WTC11 (cell line): ENCODE results near the gene SMPD2. TPM values are rescaled to one million over a fixed set of nuclear protein-coding genes. Genes with fewer than 3 reads are reported as not detected.
A peak's percentile ranks its signal among the peaks of the same experiment; 100 is the strongest.

Source experiments
- ATAC-seq: fragments of 200-7000 bp; cut with Tn5 transposase; 2 replicates; pipeline ENCODE4 v1.10.0; 2021; ENCODE audit warnings: mild to moderate bottlenecking, moderate library complexity
- CTCF ChIA-PET: fragments of 300-600 bp; sonication (Branson Sonifier 250); formaldehyde crosslinking; loops from one replicate; lab custom pipeline; 2021; ENCODE audit warnings: antibody characterized with exemption; lab: Charles Lee
- POLR2A ChIA-PET: fragments of 350-600 bp; sonication (Branson Sonifier 250); formaldehyde crosslinking; loops from one replicate; lab custom pipeline; 2021; ENCODE audit warnings: antibody characterized with exemption; lab: Charles Lee
- DNase-seq: peaks from one replicate; pipeline ENCODE4 v3.0.0; 2021; ENCODE audit warnings: low spot score
- H3K27ac Mint-ChIP-seq: 2 replicates; pipeline ENCODE4 v1.8.0; 2021; ENCODE audit warnings: mixed read lengths
- H3K27me3 Mint-ChIP-seq: 2 replicates; pipeline ENCODE4 v1.8.0; 2021; ENCODE audit warnings: low read depth, mild to moderate bottlenecking, moderate library complexity, mixed read lengths
- H3K36me3 Mint-ChIP-seq: 2 replicates; pipeline ENCODE4 v1.8.0; 2021; ENCODE audit warnings: mixed read lengths
- H3K4me1 Mint-ChIP-seq: 2 replicates; pipeline ENCODE4 v1.8.0; 2022; ENCODE audit warnings: mixed read lengths
- H3K4me3 Mint-ChIP-seq: 2 replicates; pipeline ENCODE4 v1.8.0; 2021; ENCODE audit warnings: mild to moderate bottlenecking, moderate library complexity, mixed read lengths
- H3K9me3 Mint-ChIP-seq: 2 replicates; pipeline ENCODE4 v1.8.0; 2021; ENCODE audit warnings: mixed read lengths
- ATF1 ChIP-seq: sonication (generic); formaldehyde crosslinking; IDR thresholded peaks from 2 replicates; pipeline ENCODE4 v1.8.1; 2023; ENCODE audit warnings: mild to moderate bottlenecking, moderate library complexity, missing genetic modification reagents
- ESRRA ChIP-seq: sonication (generic); formaldehyde crosslinking; IDR thresholded peaks from 2 replicates; pipeline ENCODE4 v1.8.1; 2022; ENCODE audit warnings: mild to moderate bottlenecking, missing genetic modification reagents, borderline replicate concordance
- FOXJ3 ChIP-seq: sonication (generic); formaldehyde crosslinking; IDR thresholded peaks from 2 replicates; pipeline ENCODE4 v1.9.0; 2021; ENCODE audit warnings: missing genetic modification reagents, mild to moderate bottlenecking, borderline replicate concordance
- GABPB1 ChIP-seq: sonication (generic); formaldehyde crosslinking; IDR thresholded peaks from 2 replicates; pipeline ENCODE4 v1.8.1; 2023; ENCODE audit warnings: mild to moderate bottlenecking, missing genetic modification reagents
- GRHL2 ChIP-seq: fragments of 250-450 bp; sonication (Bioruptor Pico); IDR thresholded peaks from 2 replicates; pipeline ENCODE4 v1.8.0; 2022; ENCODE audit warnings: mild to moderate bottlenecking, moderate library complexity; ENCODE audit not compliant: insufficient replicate concordance, severe bottlenecking
- JAZF1 ChIP-seq: fragments of 250-450 bp; sonication (Bioruptor Pico); IDR thresholded peaks from 2 replicates; pipeline ENCODE4 v1.9.0; 2021; ENCODE audit warnings: moderate library complexity, mild to moderate bottlenecking, inconsistent platforms
- RELA ChIP-seq: sonication (generic); formaldehyde crosslinking; IDR thresholded peaks from 2 replicates; pipeline ENCODE4 v1.8.1; 2022; ENCODE audit warnings: missing genetic modification reagents, mild to moderate bottlenecking, borderline replicate concordance
- RORB ChIP-seq: fragments of 250-450 bp; sonication (Bioruptor Pico); IDR thresholded peaks from 2 replicates; pipeline ENCODE4 v1.9.0; 2021; ENCODE audit warnings: mild to moderate bottlenecking
- SMAD4 ChIP-seq: sonication (generic); formaldehyde crosslinking; IDR thresholded peaks from 2 replicates; pipeline ENCODE4 v1.8.0; 2022; ENCODE audit warnings: mild to moderate bottlenecking, missing genetic modification reagents
- ZNF121 ChIP-seq: sonication (generic); formaldehyde crosslinking; IDR thresholded peaks from 2 replicates; pipeline ENCODE4 v1.8.0; 2023; ENCODE audit warnings: missing genetic modification reagents
- ZNF263 ChIP-seq: sonication (generic); formaldehyde crosslinking; IDR thresholded peaks from 2 replicates; pipeline ENCODE4 v1.8.1; 2022; ENCODE audit warnings: low read depth, mild to moderate bottlenecking, moderate library complexity, missing genetic modification reagents
- ZNF317 ChIP-seq: sonication (generic); formaldehyde crosslinking; IDR thresholded peaks from 2 replicates; pipeline ENCODE4 v1.8.1; 2023; ENCODE audit warnings: low read depth, mild to moderate bottlenecking, moderate library complexity, missing genetic modification reagents, borderline replicate concordance
- ZNF416 ChIP-seq: fragments of 250-450 bp; sonication (Bioruptor Pico); IDR thresholded peaks from 2 replicates; pipeline ENCODE4 v1.9.0; 2021; ENCODE audit warnings: mild to moderate bottlenecking, inconsistent platforms
- total RNA-seq: library from RNA; stranded (reverse); gene quantifications from 3 replicates; pipeline ENCODE4 v1.2.3, GENCODE V29; 2021
- TF ChIP-seq, protein P1 (sequence below): fragments of 200-600 bp; IDR thresholded peaks from 2 replicates; pipeline ENCODE4 v1.8.0; 2022; ENCODE audit warnings: antibody characterized with exemption
- TF ChIP-seq, protein P2 (sequence below): sonication (generic); formaldehyde crosslinking; conservative IDR thresholded peaks from 2 replicates; pipeline ENCODE4 v1.8.1; 2022; ENCODE audit warnings: mild to moderate bottlenecking, missing genetic modification reagents
- TF ChIP-seq, protein P3 (sequence below): sonication (generic); formaldehyde crosslinking; IDR thresholded peaks from 2 replicates; pipeline ENCODE4 v1.8.1; 2022; ENCODE audit warnings: missing genetic modification reagents, borderline replicate concordance
- TF ChIP-seq, protein P4 (sequence below): sonication (generic); formaldehyde crosslinking; IDR thresholded peaks from 2 replicates; pipeline ENCODE4 v1.8.1; 2022; ENCODE audit warnings: mild to moderate bottlenecking, moderate library complexity, missing genetic modification reagents
- TF ChIP-seq, protein P5 (sequence below): fragments of 250-450 bp; sonication (Bioruptor Pico); IDR thresholded peaks from 2 replicates; pipeline ENCODE4 v1.8.0; 2021; ENCODE audit warnings: mild to moderate bottlenecking
- TF ChIP-seq, protein P6 (sequence below): sonication (generic); formaldehyde crosslinking; IDR thresholded peaks from 2 replicates; pipeline ENCODE4 v1.8.1; 2022; ENCODE audit warnings: low read depth, mild to moderate bottlenecking, moderate library complexity, missing genetic modification reagents, borderline replicate concordance
- TF ChIP-seq, protein P7 (sequence below): sonication (generic); formaldehyde crosslinking; IDR thresholded peaks from 2 replicates; pipeline ENCODE4 v1.8.1; 2023; ENCODE audit warnings: mild to moderate bottlenecking, missing genetic modification reagents, moderate library complexity
- TF ChIP-seq, protein P8 (sequence below): sonication (generic); formaldehyde crosslinking; IDR thresholded peaks from 2 replicates; pipeline ENCODE4 v1.8.0; 2022; ENCODE audit warnings: mild to moderate bottlenecking, missing genetic modification reagents

The SMPD2 gene
- total RNA-seq, 1 experiment from 2014 or later: 13.1 TPM

DNA sequence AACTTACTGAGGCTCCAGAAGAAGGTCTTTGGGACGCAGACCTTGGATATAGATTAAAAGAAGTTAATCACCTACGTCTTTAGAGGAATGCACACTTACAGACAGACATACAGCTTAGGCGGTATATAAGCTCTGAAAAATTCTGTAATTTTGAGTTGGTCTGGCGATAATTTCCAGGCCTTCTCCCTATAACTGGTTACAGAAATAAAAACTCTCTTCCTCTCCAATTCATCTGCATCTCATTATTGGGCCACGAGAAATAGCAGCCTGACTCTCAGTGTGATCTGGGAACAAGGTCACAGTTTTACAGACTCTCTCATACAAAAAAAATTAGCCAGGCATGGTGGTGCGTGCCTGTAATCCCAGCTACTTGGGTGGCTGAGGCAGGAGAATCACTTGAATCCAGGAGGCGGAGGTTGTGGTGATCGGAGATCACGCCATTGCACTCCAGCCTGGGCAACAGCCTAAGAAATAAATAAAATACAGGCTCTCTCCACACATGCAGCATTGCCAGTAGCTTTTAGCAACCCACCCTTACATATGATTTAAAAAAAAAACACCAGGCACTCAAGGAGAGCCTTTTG, 37.8 kb downstream of the SMPD2 start:
- Mint-ChIP-seq H3K9me3 (no peaks in the 10 kb centered on the region), H3K4me1 (peaks cover 42% of the 10 kb centered on the region), H3K4me3 (peak overlapping the region; percentile 53), H3K27ac (peak overlapping the region; percentile 9; the same call in 1 of the 2 replicates)
- CTCF ChIA-PET: no interaction called here
- no peak for DNase-seq
- ATAC-seq: no peak
- POLR2A ChIA-PET: interaction anchor here (0.7 kb wide), 1 partner anchor 21 kb away, joined by 3 read pairs; no protein-coding TSS in a partner anchor
- TF ChIP-seq, protein P1, sequence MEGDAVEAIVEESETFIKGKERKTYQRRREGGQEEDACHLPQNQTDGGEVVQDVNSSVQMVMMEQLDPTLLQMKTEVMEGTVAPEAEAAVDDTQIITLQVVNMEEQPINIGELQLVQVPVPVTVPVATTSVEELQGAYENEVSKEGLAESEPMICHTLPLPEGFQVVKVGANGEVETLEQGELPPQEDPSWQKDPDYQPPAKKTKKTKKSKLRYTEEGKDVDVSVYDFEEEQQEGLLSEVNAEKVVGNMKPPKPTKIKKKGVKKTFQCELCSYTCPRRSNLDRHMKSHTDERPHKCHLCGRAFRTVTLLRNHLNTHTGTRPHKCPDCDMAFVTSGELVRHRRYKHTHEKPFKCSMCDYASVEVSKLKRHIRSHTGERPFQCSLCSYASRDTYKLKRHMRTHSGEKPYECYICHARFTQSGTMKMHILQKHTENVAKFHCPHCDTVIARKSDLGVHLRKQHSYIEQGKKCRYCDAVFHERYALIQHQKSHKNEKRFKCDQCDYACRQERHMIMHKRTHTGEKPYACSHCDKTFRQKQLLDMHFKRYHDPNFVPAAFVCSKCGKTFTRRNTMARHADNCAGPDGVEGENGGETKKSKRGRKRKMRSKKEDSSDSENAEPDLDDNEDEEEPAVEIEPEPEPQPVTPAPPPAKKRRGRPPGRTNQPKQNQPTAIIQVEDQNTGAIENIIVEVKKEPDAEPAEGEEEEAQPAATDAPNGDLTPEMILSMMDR: no peak
- TF ChIP-seq ZNF263 (CRISPR knock-in tag) (no peak), FOXJ3 (no peak), JAZF1 (no peak), GABPB1 (no peak), ESRRA (no peak), RORB (no peak)
- TF ChIP-seq, protein P2, sequence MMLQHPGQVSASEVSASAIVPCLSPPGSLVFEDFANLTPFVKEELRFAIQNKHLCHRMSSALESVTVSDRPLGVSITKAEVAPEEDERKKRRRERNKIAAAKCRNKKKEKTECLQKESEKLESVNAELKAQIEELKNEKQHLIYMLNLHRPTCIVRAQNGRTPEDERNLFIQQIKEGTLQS (CRISPR knock-in tag): no peak
- TF ChIP-seq, protein P3, sequence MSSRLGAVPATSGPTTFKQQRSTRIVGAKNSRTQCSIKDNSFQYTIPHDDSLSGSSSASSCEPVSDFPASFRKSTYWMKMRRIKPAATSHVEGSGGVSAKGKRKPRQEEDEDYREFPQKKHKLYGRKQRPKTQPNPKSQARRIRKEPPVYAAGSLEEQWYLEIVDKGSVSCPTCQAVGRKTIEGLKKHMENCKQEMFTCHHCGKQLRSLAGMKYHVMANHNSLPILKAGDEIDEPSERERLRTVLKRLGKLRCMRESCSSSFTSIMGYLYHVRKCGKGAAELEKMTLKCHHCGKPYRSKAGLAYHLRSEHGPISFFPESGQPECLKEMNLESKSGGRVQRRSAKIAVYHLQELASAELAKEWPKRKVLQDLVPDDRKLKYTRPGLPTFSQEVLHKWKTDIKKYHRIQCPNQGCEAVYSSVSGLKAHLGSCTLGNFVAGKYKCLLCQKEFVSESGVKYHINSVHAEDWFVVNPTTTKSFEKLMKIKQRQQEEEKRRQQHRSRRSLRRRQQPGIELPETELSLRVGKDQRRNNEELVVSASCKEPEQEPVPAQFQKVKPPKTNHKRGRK (CRISPR knock-in tag): no peak
- TF ChIP-seq, all 79 proteins: peak for 0
- H3K27me3 Mint-ChIP-seq: no peaks in the 10 kb centered on the region
- peaks cover 69% of the 10 kb centered on the region for H3K36me3 Mint-ChIP-seq

DNA sequence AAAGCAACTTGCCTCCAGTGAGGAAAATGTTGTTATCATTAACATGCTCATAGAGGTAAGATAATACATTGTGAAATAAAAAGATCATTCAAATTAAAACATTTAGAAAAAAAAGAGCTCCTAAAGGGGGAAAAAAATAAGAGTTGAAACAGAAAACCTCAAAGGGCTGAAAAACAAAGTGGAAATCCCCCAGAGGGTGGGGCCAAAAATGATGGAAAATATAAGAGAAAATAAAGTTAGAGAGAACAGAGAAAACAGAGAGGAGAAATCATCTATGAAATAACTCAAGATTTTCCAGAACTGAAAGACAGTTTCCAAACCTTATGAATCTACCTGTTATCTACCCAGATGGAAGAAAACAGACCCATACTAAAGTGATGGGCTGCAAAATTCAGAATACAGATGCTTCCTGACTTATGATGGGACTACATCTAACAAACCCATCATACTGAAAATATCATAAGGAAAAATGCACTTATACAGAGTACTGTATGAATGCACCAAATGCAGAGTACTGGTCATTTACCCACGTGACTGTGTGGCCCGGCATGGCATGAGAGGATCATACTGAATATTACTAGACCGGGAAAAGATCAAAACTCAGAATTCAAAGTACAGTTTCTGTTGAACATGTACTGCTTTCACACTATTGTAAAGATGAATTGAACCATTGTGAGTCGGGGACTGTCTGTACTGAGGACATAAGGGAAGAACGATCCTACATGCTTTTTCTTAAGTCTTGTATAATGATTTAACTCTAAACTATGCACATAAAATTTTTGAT, 38.5 kb downstream of the SMPD2 start:
- ChIA-PET CTCF (interaction anchor here (1.1 kb wide), 1 partner anchor 561 kb away, joined by 5 read pairs; no protein-coding TSS in a partner anchor), POLR2A (interaction anchor here (0.7 kb wide), 1 partner anchor 22 kb away, joined by 3 read pairs; no protein-coding TSS in a partner anchor)
- ATAC-seq (no peak), DNase-seq (no peak)
- Mint-ChIP-seq H3K4me3 (peak overlapping the region; percentile 53), H3K27me3 (no peaks in the 10 kb centered on the region), H3K4me1 (peaks cover 45% of the 10 kb centered on the region), H3K9me3 (no peaks in the 10 kb centered on the region), H3K36me3 (peaks cover 61% of the 10 kb centered on the region)
- no peak for TF ChIP-seq ZNF317 (CRISPR knock-in tag)
- TF ChIP-seq GRHL2: no peak
- TF ChIP-seq SMAD4 (CRISPR knock-in tag): no peak
- TF ChIP-seq, protein P4, sequence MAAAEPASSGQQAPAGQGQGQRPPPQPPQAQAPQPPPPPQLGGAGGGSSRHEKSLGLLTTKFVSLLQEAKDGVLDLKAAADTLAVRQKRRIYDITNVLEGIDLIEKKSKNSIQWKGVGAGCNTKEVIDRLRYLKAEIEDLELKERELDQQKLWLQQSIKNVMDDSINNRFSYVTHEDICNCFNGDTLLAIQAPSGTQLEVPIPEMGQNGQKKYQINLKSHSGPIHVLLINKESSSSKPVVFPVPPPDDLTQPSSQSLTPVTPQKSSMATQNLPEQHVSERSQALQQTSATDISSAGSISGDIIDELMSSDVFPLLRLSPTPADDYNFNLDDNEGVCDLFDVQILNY (CRISPR knock-in tag): no peak
- TF ChIP-seq ZNF121: no peak
- TF ChIP-seq, protein P5, sequence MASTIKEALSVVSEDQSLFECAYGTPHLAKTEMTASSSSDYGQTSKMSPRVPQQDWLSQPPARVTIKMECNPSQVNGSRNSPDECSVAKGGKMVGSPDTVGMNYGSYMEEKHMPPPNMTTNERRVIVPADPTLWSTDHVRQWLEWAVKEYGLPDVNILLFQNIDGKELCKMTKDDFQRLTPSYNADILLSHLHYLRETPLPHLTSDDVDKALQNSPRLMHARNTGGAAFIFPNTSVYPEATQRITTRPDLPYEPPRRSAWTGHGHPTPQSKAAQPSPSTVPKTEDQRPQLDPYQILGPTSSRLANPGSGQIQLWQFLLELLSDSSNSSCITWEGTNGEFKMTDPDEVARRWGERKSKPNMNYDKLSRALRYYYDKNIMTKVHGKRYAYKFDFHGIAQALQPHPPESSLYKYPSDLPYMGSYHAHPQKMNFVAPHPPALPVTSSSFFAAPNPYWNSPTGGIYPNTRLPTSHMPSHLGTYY (CRISPR knock-in tag): no peak
- TF ChIP-seq, protein P6, sequence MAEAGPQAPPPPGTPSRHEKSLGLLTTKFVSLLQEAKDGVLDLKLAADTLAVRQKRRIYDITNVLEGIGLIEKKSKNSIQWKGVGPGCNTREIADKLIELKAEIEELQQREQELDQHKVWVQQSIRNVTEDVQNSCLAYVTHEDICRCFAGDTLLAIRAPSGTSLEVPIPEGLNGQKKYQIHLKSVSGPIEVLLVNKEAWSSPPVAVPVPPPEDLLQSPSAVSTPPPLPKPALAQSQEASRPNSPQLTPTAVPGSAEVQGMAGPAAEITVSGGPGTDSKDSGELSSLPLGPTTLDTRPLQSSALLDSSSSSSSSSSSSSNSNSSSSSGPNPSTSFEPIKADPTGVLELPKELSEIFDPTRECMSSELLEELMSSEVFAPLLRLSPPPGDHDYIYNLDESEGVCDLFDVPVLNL (CRISPR knock-in tag): no peak
- TF ChIP-seq, protein P7, sequence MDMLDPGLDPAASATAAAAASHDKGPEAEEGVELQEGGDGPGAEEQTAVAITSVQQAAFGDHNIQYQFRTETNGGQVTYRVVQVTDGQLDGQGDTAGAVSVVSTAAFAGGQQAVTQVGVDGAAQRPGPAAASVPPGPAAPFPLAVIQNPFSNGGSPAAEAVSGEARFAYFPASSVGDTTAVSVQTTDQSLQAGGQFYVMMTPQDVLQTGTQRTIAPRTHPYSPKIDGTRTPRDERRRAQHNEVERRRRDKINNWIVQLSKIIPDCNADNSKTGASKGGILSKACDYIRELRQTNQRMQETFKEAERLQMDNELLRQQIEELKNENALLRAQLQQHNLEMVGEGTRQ (CRISPR knock-in tag): no peak
- TF ChIP-seq ZNF263 (CRISPR knock-in tag): no peak
- TF ChIP-seq, protein P8, sequence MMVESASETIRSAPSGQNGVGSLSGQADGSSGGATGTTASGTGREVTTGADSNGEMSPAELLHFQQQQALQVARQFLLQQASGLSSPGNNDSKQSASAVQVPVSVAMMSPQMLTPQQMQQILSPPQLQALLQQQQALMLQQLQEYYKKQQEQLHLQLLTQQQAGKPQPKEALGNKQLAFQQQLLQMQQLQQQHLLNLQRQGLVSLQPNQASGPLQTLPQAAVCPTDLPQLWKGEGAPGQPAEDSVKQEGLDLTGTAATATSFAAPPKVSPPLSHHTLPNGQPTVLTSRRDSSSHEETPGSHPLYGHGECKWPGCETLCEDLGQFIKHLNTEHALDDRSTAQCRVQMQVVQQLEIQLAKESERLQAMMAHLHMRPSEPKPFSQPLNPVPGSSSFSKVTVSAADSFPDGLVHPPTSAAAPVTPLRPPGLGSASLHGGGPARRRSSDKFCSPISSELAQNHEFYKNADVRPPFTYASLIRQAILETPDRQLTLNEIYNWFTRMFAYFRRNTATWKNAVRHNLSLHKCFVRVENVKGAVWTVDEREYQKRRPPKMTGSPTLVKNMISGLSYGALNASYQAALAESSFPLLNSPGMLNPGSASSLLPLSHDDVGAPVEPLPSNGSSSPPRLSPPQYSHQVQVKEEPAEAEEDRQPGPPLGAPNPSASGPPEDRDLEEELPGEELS: no peak
- no peak for TF ChIP-seq ZNF416 (CRISPR knock-in tag)
- no peak for TF ChIP-seq RORB
- TF ChIP-seq ATF1: no peak
- TF ChIP-seq RELA: no peak
- TF ChIP-seq, all 79 proteins: peak for 0
- H3K27ac Mint-ChIP-seq: peak overlapping the region; percentile 9; the same call in 1 of the 2 replicates
